Left lung (tissue), 10 donors: ENCODE results near the gene RPS19. TPM values are rescaled to one million over a fixed set of nuclear protein-coding genes. Genes with fewer than 3 reads are reported as not detected.
A peak's percentile ranks its signal among the peaks of the same experiment; 100 is the strongest.

Experiments
- ATAC-seq: fragments of 200-7000 bp; cut with Tn5 transposase; one replicate; pipeline ENCODE4 v1.9.1; 2020; ENCODE audit warnings: moderate library complexity
- DNase-seq, 4 donors: peaks; one replicate each; pipeline ENCODE4 v3.0.0-alpha.2; 2013 to 2020
- H3K27ac ChIP-seq, 2 donors: fragments of 200-600 bp; sonication (generic) in 1 of 2; one replicate each; pipeline versions ENCODE4 v1.5.0 to v1.8.0; 2020 to 2021
- H3K27me3 ChIP-seq, 2 donors: fragments of 200-600 bp; sonication (generic) in 1 of 2; one replicate each; pipeline versions ENCODE4 v1.5.0 to v1.8.0; 2020 to 2021
- H3K36me3 ChIP-seq, 2 donors: fragments of 200-600 bp; sonication (generic) in 1 of 2; one replicate each; pipeline versions ENCODE4 v1.5.0 to v1.8.0; 2020 to 2021
- H3K4me1 ChIP-seq, 2 donors: fragments of 200-600 bp; one replicate each; pipeline ENCODE4 v1.8.0; 2021
- H3K4me3 ChIP-seq, 2 donors: fragments of 200-600 bp; sonication (generic) in 1 of 2; one replicate each; pipeline versions ENCODE4 v1.5.0 to v1.8.0; 2020 to 2021; ENCODE audit warnings: mild to moderate bottlenecking in 1 of 2
- H3K9me3 ChIP-seq, 2 donors: fragments of 200-600 bp; sonication (generic) in 1 of 2; one replicate each; pipeline versions ENCODE4 v1.5.0 to v1.8.0; 2020 to 2021
- intact Hi-C, 2 donors: fragments of 100-400 bp; cut with DNase I; formaldehyde crosslinking; loops; one replicate each; pipeline versions ENCODE4 v1.11.2 to v1.14.2; 2022
- polyA plus RNA-seq, 6 donors: library from polyadenylated mRNA; unstranded; fragments of 120-200 nt; gene quantifications; one replicate each; pipeline ENCODE4 v1.2.1, GENCODE V29; 2013; ENCODE audit not compliant: insufficient read length in 6 of 6
- total RNA-seq, 2 donors: library from RNA; stranded (reverse); fragmentation: NEBNext Ultra II Directional; extraction: Animal tissue kit (Norgen Biotek cat#: 25700); gene quantifications; one replicate each; pipeline ENCODE4 v1.2.1, GENCODE V29; 2021
- TF ChIP-seq, protein P1 (sequence below), 2 donors: fragments of 200-600 bp; sonication (generic) in 1 of 2; IDR thresholded peaks; one replicate each; pipeline versions ENCODE4 v1.5.0 to v1.8.0; 2021; ENCODE audit warnings: antibody characterized with exemption in 2 of 2
- donor health status: DM: no; HTN: yes; CAD: no.
- donor health status: DM: no; HTN: no; CAD: no.

RPS19 gene
- total and polyA plus RNA-seq, 8 donors: 1,560 to 2,456 (median 1,910) TPM

GRCh38 chr19:41880329-41880708 lies 20.3 kb downstream of the RPS19 start:
- no peak for ATAC-seq
- Histone ChIP-seq H3K4me3 (no peak overlapping the region), H3K4me1 (peaks cover 12 to 57% of the 10 kb centered on the region in 2 donors), H3K27me3 (no peaks in the 10 kb centered on the region), H3K9me3 (no peaks in the 10 kb centered on the region), H3K36me3 (no peaks in the 10 kb centered on the region), H3K27ac (no peak overlapping the region)
- intact Hi-C loops: no loop called here
- no peak for DNase-seq
- TF ChIP-seq, protein P1, sequence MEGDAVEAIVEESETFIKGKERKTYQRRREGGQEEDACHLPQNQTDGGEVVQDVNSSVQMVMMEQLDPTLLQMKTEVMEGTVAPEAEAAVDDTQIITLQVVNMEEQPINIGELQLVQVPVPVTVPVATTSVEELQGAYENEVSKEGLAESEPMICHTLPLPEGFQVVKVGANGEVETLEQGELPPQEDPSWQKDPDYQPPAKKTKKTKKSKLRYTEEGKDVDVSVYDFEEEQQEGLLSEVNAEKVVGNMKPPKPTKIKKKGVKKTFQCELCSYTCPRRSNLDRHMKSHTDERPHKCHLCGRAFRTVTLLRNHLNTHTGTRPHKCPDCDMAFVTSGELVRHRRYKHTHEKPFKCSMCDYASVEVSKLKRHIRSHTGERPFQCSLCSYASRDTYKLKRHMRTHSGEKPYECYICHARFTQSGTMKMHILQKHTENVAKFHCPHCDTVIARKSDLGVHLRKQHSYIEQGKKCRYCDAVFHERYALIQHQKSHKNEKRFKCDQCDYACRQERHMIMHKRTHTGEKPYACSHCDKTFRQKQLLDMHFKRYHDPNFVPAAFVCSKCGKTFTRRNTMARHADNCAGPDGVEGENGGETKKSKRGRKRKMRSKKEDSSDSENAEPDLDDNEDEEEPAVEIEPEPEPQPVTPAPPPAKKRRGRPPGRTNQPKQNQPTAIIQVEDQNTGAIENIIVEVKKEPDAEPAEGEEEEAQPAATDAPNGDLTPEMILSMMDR (IDR thresholded peaks at IDR 0.05): no peak

DNA sequence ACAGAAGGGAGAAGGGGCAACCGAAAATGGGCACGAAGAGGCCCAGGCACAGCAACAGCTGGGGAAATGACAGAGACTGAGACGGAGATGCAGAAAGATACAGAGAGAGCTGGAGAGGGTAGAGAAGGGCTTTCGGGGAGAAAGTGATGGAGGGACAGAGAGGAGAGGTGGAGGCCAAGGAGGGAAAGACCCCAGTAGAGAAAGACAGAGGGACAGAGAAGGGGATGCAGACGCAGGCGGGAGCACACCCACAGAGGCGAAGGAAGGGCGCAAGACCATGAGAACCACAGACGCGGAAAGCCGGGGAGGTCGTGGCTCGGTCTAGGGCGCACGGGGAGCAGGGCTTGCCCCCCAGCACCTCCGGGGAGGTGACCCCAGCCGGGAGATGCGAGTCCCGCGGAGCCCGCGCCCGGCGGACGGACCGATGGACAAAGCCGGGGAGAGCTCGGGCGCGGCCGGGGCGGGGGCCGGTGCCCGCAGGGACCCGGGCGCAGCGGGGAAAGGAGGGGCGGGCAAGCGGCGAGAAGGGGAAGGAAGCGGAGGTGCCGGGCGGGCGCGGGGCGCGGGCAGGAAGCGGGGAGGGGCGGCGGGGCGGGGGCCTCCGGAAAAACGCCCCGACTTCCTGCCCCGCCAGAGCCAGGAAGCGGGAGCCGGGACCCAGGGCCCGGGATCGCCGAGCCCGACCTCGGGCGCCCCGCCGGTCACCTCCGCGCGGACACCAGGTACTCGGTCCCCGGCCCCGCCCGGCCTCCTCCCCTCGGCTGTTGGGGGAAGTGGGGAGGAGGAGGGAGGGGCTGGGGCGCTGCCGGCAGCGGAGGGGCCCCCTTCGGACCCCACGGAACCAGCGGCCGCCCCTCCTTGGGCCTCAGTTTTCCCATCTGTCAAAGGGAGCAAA lies 22.8 kb downstream of the RPS19 start, which contains the start of gene ARHGEF1:
TSS of gene ARHGEF1 (plus strand) at position 617 of the 895 bp plus-strand sequence. CDS start 4,899 bp downstream, outside the sequence.
- Histone ChIP-seq H3K4me3 (peak within 1 kb of the TSS; percentile 98 to 99), H3K9me3 (no peaks in the 10 kb centered on the region), H3K4me1 (peaks cover 24 to 63% of the 10 kb centered on the region in 2 donors), H3K27me3 (no peaks in the 10 kb centered on the region), H3K36me3 (peaks cover 0 to 9% of the 10 kb centered on the region in 2 donors), H3K27ac (peak within 1 kb of the TSS; percentile 94 to 99)
- ATAC-seq (peak; percentile 32), DNase-seq (peak in 3 of 4 donors; percentile 37 to 96 (median 76))
- TF ChIP-seq, protein P1 (IDR thresholded peaks at IDR 0.05): no peak
- intact Hi-C loops: no loop called here

DNA sequence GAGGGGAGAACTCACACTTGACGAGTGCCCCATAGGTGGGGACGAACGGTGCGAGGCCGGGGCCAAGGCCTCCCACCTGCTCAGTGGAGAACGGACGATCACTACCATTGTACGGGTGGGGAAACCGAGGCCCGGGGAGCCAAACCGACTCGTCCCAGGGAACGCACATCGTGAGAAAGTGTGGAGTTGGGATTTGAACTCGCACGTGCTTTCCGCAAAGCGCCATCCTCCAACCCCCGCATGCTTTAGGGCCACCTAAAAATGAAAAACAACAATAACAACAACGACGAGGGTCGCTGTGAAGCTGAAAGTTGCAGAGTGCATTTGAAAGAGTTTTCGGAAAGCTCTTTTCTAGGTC lies 23.4 kb downstream of the RPS19 start:
- H3K36me3 ChIP-seq: peaks cover 0 to 15% of the 10 kb centered on the region in 2 donors
- ATAC-seq: no peak
- H3K4me3 ChIP-seq: peak overlapping the region; percentile 98 to 99
- DNase-seq: no peak
- no peaks in the 10 kb centered on the region for H3K9me3 ChIP-seq
- no peaks in the 10 kb centered on the region for H3K27me3 ChIP-seq
- peak overlapping the region; percentile 94 to 99 for H3K27ac ChIP-seq
- TF ChIP-seq, protein P1 (IDR thresholded peaks at IDR 0.05): no peak
- intact Hi-C loops: no loop called here
- H3K4me1 ChIP-seq: peaks cover 24 to 63% of the 10 kb centered on the region in 2 donors

GRCh38 chr19:41883821-41884733 lies 24.0 kb downstream of the RPS19 start:
- intact Hi-C loops: no loop called here
- TF ChIP-seq, protein P1 (IDR thresholded peaks at IDR 0.05): no peak
- H3K27me3 ChIP-seq: no peaks in the 10 kb centered on the region
- no peaks in the 10 kb centered on the region for H3K9me3 ChIP-seq
- ATAC-seq: peak; percentile 85
- H3K4me3 ChIP-seq: peak overlapping the region; percentile 98 to 99
- H3K4me1 ChIP-seq: peaks cover 24 to 70% of the 10 kb centered on the region in 2 donors
- peak overlapping the region; percentile 94 to 99 for H3K27ac ChIP-seq
- peak; percentile 85 to 99 (median 96) for DNase-seq
- H3K36me3 ChIP-seq: peaks cover 0 to 21% of the 10 kb centered on the region in 2 donors
